GM21528 (cell line): ENCODE results near the gene TUFM.
A peak's percentile ranks its signal among the peaks of the same experiment; 100 is the strongest.
"Not testable (repeated sequence)": the region's sequence is repeated elsewhere in the genome, so short reads cannot be mapped to it uniquely, and the experiment has no call there.

Experiments
- ATAC-seq: cut with Tn5 transposase; IDR thresholded peaks from one replicate; pipeline ENCODE4 v1.9.1; 2021; ENCODE audit warnings: mild to moderate bottlenecking, moderate library complexity; ENCODE audit not compliant: unreplicated experiment, low FRiP score

Gene TUFM

GRCh38 chr16:28876019-28876659, 30.0 kb upstream of the TUFM start:
- no peak for ATAC-seq

GRCh38 chr16:28875134-28876018, 29.2 kb upstream of the TUFM start:
- no peak for ATAC-seq

- ATAC-seq: no peak
Measured at GRCh38 chr16:28874406-28874805, 28.3 kb upstream of the TUFM start.

GRCh38 chr16:28873543-28874201, 27.5 kb upstream of the TUFM start:
- ATAC-seq: no peak

- no peak for ATAC-seq
Measured at GRCh38 chr16:28872952-28873351, 26.8 kb upstream of the TUFM start.

GRCh38 chr16:28869201-28869600, 23.1 kb upstream of the TUFM start:
- ATAC-seq: no peak

GRCh38 chr16:28867646-28868045, 21.5 kb upstream of the TUFM start:
- ATAC-seq: not testable (repeated sequence)

GRCh38 chr16:28867241-28867640, 21.1 kb upstream of the TUFM start:
- no peak for ATAC-seq

- no peak for ATAC-seq
Measured at GRCh38 chr16:28866454-28866804, 20.3 kb upstream of the TUFM start.

GRCh38 chr16:28865722-28866453, 19.7 kb upstream of the TUFM start:
- ATAC-seq: no peak

- no peak for ATAC-seq
Measured at GRCh38 chr16:28865001-28865688, 19.0 kb upstream of the TUFM start.

- ATAC-seq: no peak
Measured at GRCh38 chr16:28863929-28864793, 18.0 kb upstream of the TUFM start.

- ATAC-seq: no peak
Measured at GRCh38 chr16:28859326-28859725, 13.2 kb upstream of the TUFM start.

GRCh38 chr16:28858421-28858820, 12.3 kb upstream of the TUFM start:
- ATAC-seq: no peak

GRCh38 chr16:28846933-28847273, 755 bp upstream of the TUFM start:
- no peak for ATAC-seq

- ATAC-seq: peak; percentile 12
Measured at GRCh38 chr16:28845761-28846079, 428 bp downstream of the TUFM start.

GRCh38 chr16:28845293-28845692, 855 bp downstream of the TUFM start:
- no peak for ATAC-seq

- no peak for ATAC-seq
Measured at GRCh38 chr16:28844226-28844885, 1.8 kb downstream of the TUFM start.

GRCh38 chr16:28843766-28844165, 2.4 kb downstream of the TUFM start:
- ATAC-seq: no peak
